Hepatocyte (in vitro differentiated cells): Measurements from ENCODE around the gene NF2. TPM values are rescaled to one million over a fixed set of nuclear protein-coding genes. Genes with fewer than 3 reads are reported as not detected.

ENCODE experiments used
- DNase-seq: peaks from one replicate; pipeline ENCODE4 v3.0.0-alpha.2; 2016; ENCODE audit warnings: low spot score
- H2AFZ ChIP-seq: fragments of 200-600 bp; sonication (generic); 2 replicates; pipeline ENCODE4 v1.6.0; 2016; ENCODE audit warnings: antibody characterized with exemption, mild to moderate bottlenecking
- H3K27ac ChIP-seq: fragments of 200-600 bp; sonication (generic); 2 replicates; pipeline ENCODE4 v1.5.1; 2016; ENCODE audit warnings: mild to moderate bottlenecking
- H3K27me3 ChIP-seq: fragments of 200-600 bp; sonication (generic); 2 replicates; pipeline ENCODE4 v1.6.1; 2016
- H3K36me3 ChIP-seq: fragments of 200-600 bp; sonication (generic); replicated peaks from 2 replicates; pipeline ENCODE4 v1.5.1; 2016; ENCODE audit warnings: low read depth; ENCODE audit not compliant: insufficient read depth
- H3K4me1 ChIP-seq: fragments of 200-600 bp; sonication (generic); 2 replicates; pipeline ENCODE4 v1.5.1; 2016; ENCODE audit warnings: mild to moderate bottlenecking, moderate library complexity; ENCODE audit not compliant: insufficient read depth
- H3K4me2 ChIP-seq: fragments of 200-600 bp; sonication (generic); 2 replicates; pipeline ENCODE4 v1.6.0; 2016
- H3K4me3 ChIP-seq: fragments of 200-600 bp; sonication (generic); 2 replicates; pipeline ENCODE4 v1.5.1; 2016; ENCODE audit warnings: mild to moderate bottlenecking
- H3K79me2 ChIP-seq: fragments of 200-600 bp; sonication (generic); 2 replicates; pipeline ENCODE4 v1.6.0; 2017; ENCODE audit warnings: mild to moderate bottlenecking
- H3K9me2 ChIP-seq: fragments of 200-600 bp; sonication (generic); replicated peaks from 2 replicates; pipeline ENCODE4 v1.6.0; 2017; ENCODE audit warnings: mild to moderate bottlenecking; ENCODE audit not compliant: insufficient read depth
- H3K9me3 ChIP-seq: fragments of 200-600 bp; sonication (generic); 2 replicates; pipeline ENCODE4 v1.5.1; 2016; ENCODE audit warnings: low read depth, mild to moderate bottlenecking
- H4K20me1 ChIP-seq: fragments of 200-600 bp; sonication (generic); 2 replicates; pipeline ENCODE4 v1.6.0; 2016; ENCODE audit warnings: mild to moderate bottlenecking; ENCODE audit not compliant: insufficient read depth, poor library complexity, severe bottlenecking
- CTCF ChIP-seq: fragments of 200-600 bp; sonication (generic); IDR thresholded peaks from 2 replicates; pipeline ENCODE4 v1.5.1; 2016; ENCODE audit warnings: antibody characterized with exemption, mild to moderate bottlenecking; ENCODE audit not compliant: poor library complexity
- EZH2 ChIP-seq: fragments of 200-600 bp; sonication (generic); IDR thresholded peaks from 2 replicates; pipeline ENCODE4 v1.6.1; 2016; ENCODE audit warnings: antibody characterized with exemption, mild to moderate bottlenecking, borderline replicate concordance
- EZH2phosphoT487 ChIP-seq: fragments of 200-600 bp; sonication (generic); IDR thresholded peaks from one replicate; pipeline ENCODE4 v1.6.1; 2018; ENCODE audit warnings: antibody characterized with exemption, mild to moderate bottlenecking, low read depth, moderate library complexity; ENCODE audit not compliant: unreplicated experiment, severe bottlenecking
- WGBS: methylation state at CpG from one replicate; pipeline ENCODE4 v1.1.6; 2016; ENCODE audit warnings: low lambda C conversion rate; ENCODE audit errors: missing lambda C conversion rate; 5-methylcytosine and 5-hydroxymethylcytosine counted together
- polyA plus RNA-seq: library from polyadenylated mRNA; unstranded; fragments of >200 nt; fragmentation: Nextera tagmentation; extraction: Ambion mirVana; gene quantifications from 2 replicates; pipeline ENCODE4 v1.2.1, GENCODE V29; 2016
- total RNA-seq: library from RNA; depleted of rRNA; stranded (reverse); fragments of >200 nt; gene quantifications from 2 replicates; pipeline ENCODE4 v1.2.3, GENCODE V29; 2014

Gene NF2
- total and polyA plus RNA-seq, 2 experiments from 2014 or later, result 18.5 to 30.7 TPM

GRCh38 chr22:29607426-29607825 lies 4.0 kb downstream of the NF2 start:
- H4K20me1 ChIP-seq, result peaks cover 3% of the 10 kb centered on the region
- TF ChIP-seq EZH2phosphoT487 (no peak), CTCF (no peak), EZH2 (no peak)
- WGBS, result 92% methylated on average over 2 of the region's 2 CpGs
- no peaks in the 10 kb centered on the region for H3K9me2 ChIP-seq
- H3K36me3 ChIP-seq, result no peaks in the 10 kb centered on the region
- no peak overlapping the region for H3K4me2 ChIP-seq
- no peaks in the 10 kb centered on the region for H3K27me3 ChIP-seq
- peaks cover 85% of the 10 kb centered on the region for H3K79me2 ChIP-seq
- peaks cover 4% of the 10 kb centered on the region for H3K9me3 ChIP-seq
- DNase-seq, result no peak
- peaks cover 12% of the 10 kb centered on the region for H3K4me1 ChIP-seq
- no peak overlapping the region for H3K4me3 ChIP-seq
- no peak overlapping the region for H3K27ac ChIP-seq
- H2AFZ ChIP-seq, result no peak overlapping the region

GRCh38 chr22:29609139-29609538 lies 5.7 kb downstream of the NF2 start:
- Histone ChIP-seq H3K4me3 (no peak overlapping the region), H4K20me1 (peaks cover 5% of the 10 kb centered on the region), H3K4me1 (peaks cover 9% of the 10 kb centered on the region), H3K9me3 (peaks cover 4% of the 10 kb centered on the region), H3K27me3 (no peaks in the 10 kb centered on the region), H3K27ac (no peak overlapping the region), H3K36me3 (no peaks in the 10 kb centered on the region), H2AFZ (no peak overlapping the region), H3K9me2 (no peaks in the 10 kb centered on the region), H3K4me2 (no peak overlapping the region), H3K79me2 (peaks cover 98% of the 10 kb centered on the region)
- no peak for DNase-seq
- WGBS, result 47% methylated on average over 2 of the region's 2 CpGs
- TF ChIP-seq EZH2phosphoT487 (no peak), CTCF (peak; percentile 17)

GRCh38 chr22:29610780-29611179 lies 7.3 kb downstream of the NF2 start:
- TF ChIP-seq EZH2phosphoT487 (no peak), CTCF (no peak), EZH2 (no peak)
- Histone ChIP-seq H3K9me3 (peaks cover 4% of the 10 kb centered on the region), H3K4me3 (no peak overlapping the region), H2AFZ (no peak overlapping the region), H3K79me2 (peaks cover 97% of the 10 kb centered on the region), H4K20me1 (peaks cover 5% of the 10 kb centered on the region), H3K9me2 (no peaks in the 10 kb centered on the region), H3K4me1 (no peaks in the 10 kb centered on the region), H3K27ac (no peak overlapping the region), H3K4me2 (no peak overlapping the region), H3K36me3 (no peaks in the 10 kb centered on the region), H3K27me3 (no peaks in the 10 kb centered on the region)
- DNase-seq, result no peak
- WGBS, result 92% methylated on average over 1 of the region's 1 CpG
